Central memory CD8-positive, alpha-beta T cell (primary cell): Measurements from ENCODE around the gene PLEK.
"Not testable (repeated sequence)": the region's sequence is repeated elsewhere in the genome, so short reads cannot be mapped to it uniquely, and the experiment has no call there.

Experiments
- ATAC-seq: fragments of 150-1000 bp; cut with Tn5 transposase; replicated peaks from 2 replicates; pipeline ENCODE4 v1.10.0; 2022; ENCODE audit warnings: mild to moderate bottlenecking, moderate FRiP score, moderate number of reproducible peaks; ENCODE audit not compliant: poor library complexity, severe bottlenecking; ENCODE audit errors: extremely low read depth
- DNase-seq, 2 donors: peaks; one replicate each; pipeline ENCODE4 v3.0.0; 2021; ENCODE audit warnings: low spot score in 2 of 2
- H3K27ac Mint-ChIP-seq: one replicate; pipeline ENCODE4 v1.8.0; 2022; ENCODE audit warnings: low read depth, mild to moderate bottlenecking, moderate library complexity, mixed read lengths
- H3K27me3 Mint-ChIP-seq: one replicate; pipeline ENCODE4 v1.8.0; 2022; ENCODE audit warnings: mixed read lengths
- H3K36me3 Mint-ChIP-seq: one replicate; pipeline ENCODE4 v1.8.0; 2022; ENCODE audit warnings: mild to moderate bottlenecking, moderate library complexity, mixed read lengths; ENCODE audit not compliant: insufficient read depth
- H3K4me1 Mint-ChIP-seq: one replicate; pipeline ENCODE4 v1.8.0; 2022; ENCODE audit warnings: mixed read lengths
- H3K4me3 Mint-ChIP-seq: one replicate; pipeline ENCODE4 v1.8.0; 2022; ENCODE audit warnings: mild to moderate bottlenecking, moderate library complexity, mixed read lengths
- H3K9me3 Mint-ChIP-seq: one replicate; pipeline ENCODE4 v1.8.0; 2022; ENCODE audit warnings: mixed read lengths

The PLEK gene

DNA sequence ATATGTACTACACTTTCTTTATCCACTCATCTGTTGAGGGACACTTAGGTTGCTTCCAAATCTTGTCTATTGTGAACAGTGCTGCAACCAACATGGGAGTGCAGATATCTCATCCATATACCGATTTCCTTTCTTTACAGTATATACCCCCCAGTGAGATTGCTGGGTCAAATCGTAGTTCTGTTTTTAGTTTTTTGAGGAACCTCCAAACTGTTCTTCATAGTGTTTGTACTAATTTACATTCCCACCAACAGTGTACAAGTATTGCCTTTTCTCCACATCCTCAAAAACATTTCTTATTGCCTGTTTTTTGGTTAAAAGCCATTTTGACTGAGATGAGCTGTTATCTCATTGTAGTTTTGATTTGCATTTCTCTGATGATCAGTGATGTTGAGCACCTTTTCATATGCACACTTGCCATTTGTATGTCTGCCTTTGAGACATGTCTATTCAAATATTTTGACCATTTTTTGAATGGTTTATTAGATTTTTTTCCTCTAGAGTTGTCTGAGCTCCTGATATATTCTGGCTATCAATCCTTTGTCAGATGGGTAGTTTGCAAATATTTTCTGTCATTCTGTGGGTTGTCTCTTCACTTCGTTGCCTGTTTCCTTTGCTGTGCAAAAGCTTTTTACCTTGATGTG lies 12.2 kb downstream of the PLEK start:
- Mint-ChIP-seq H3K36me3 (peaks cover 59% of the 10 kb centered on the region), H3K9me3 (no peaks in the 10 kb centered on the region), H3K27ac (peak overlapping the region; percentile 90), H3K4me3 (peak overlapping the region; percentile 75), H3K4me1 (peaks cover 81% of the 10 kb centered on the region), H3K27me3 (no peaks in the 10 kb centered on the region)
- no peak for DNase-seq
- ATAC-seq: no peak

DNA sequence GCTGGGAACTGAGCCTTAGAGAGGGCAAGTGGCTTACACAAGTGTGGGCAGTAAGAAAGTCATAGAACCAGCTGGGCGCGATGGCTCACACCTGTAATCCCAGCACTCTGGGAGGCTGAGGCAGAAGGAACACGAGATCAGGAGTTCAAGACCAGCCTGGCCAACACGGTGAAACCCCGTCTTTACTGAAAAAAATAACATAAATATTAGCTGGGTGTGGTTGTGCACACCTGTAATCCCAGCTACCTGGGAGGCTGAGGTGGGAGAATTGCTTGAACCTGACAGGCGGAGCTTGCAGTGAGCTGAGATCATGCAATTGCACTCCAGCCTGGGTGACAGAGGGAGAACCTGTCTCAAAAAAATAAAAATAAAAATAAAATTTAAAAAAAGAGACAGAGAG lies 13.7 kb downstream of the PLEK start:
- H3K9me3 Mint-ChIP-seq, H3K27me3 Mint-ChIP-seq, ATAC-seq, DNase-seq: not testable (repeated sequence)
- peak overlapping the region; percentile 90 for H3K27ac Mint-ChIP-seq
- peak overlapping the region; percentile 75 for H3K4me3 Mint-ChIP-seq
- peaks cover 59% of the 10 kb centered on the region for H3K36me3 Mint-ChIP-seq
- peaks cover 89% of the 10 kb centered on the region for H3K4me1 Mint-ChIP-seq

DNA sequence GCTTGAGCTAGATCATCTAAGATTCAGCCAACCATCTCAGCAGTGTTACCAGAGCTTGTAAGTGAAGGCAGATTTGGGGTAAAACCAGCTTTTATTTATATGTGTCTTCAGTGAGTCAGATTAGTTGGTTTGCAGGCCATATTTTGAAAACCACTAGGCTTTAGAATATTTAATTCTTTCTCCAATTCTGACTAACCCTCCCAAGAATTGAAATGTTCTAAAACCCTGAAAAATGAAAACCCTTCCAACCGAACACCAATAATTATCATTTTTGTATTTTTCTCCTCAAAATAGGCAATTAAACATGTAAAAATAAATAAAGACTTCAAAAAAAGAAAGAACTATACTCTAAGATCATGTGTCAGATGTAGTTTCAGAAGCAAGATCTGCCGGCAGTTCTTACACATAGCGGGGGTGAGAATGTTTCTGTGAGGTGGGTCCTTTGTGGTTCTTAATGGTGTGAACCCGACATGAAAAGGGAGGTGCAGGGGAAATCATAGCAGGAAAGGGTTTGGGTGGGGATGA lies 14.2 kb downstream of the PLEK start:
- Mint-ChIP-seq H3K4me1 (peaks cover 89% of the 10 kb centered on the region), H3K4me3 (peak overlapping the region; percentile 72), H3K27ac (peak overlapping the region; percentile 90), H3K27me3 (no peaks in the 10 kb centered on the region), H3K36me3 (peaks cover 57% of the 10 kb centered on the region), H3K9me3 (no peaks in the 10 kb centered on the region)
- peak; percentile 89 for ATAC-seq
- peak in 1 of 2 donors; percentile 57 for DNase-seq

GRCh38 chr2:68383778-68384177 lies 18.7 kb downstream of the PLEK start:
- peaks cover 87% of the 10 kb centered on the region for H3K4me1 Mint-ChIP-seq
- H3K27me3 Mint-ChIP-seq: no peaks in the 10 kb centered on the region
- DNase-seq (no peak), ATAC-seq (no peak)
- peak overlapping the region; percentile 57 for H3K4me3 Mint-ChIP-seq
- H3K36me3 Mint-ChIP-seq: peaks cover 79% of the 10 kb centered on the region
- peak overlapping the region; percentile 92 for H3K27ac Mint-ChIP-seq
- no peaks in the 10 kb centered on the region for H3K9me3 Mint-ChIP-seq

- DNase-seq (no peak), ATAC-seq (no peak)
- Mint-ChIP-seq H3K4me3 (peak overlapping the region; percentile 57), H3K4me1 (peaks cover 88% of the 10 kb centered on the region), H3K36me3 (peaks cover 83% of the 10 kb centered on the region), H3K27ac (peak overlapping the region; percentile 92), H3K9me3 (no peaks in the 10 kb centered on the region), H3K27me3 (no peaks in the 10 kb centered on the region)
These were observed 19.5 kb downstream of the PLEK start for GRCh38 chr2:68384485-68385107.

GRCh38 chr2:68385220-68385906 lies 20.3 kb downstream of the PLEK start:
- H3K9me3 Mint-ChIP-seq: no peaks in the 10 kb centered on the region
- peak overlapping the region; percentile 92 for H3K27ac Mint-ChIP-seq
- no peaks in the 10 kb centered on the region for H3K27me3 Mint-ChIP-seq
- peaks cover 79% of the 10 kb centered on the region for H3K36me3 Mint-ChIP-seq
- DNase-seq: peak in 1 of 2 donors; percentile 42
- peaks cover 87% of the 10 kb centered on the region for H3K4me1 Mint-ChIP-seq
- peak overlapping the region; percentile 47 for H3K4me3 Mint-ChIP-seq
- ATAC-seq: peak; percentile 73

- no peak for DNase-seq
- no peak for ATAC-seq
- Mint-ChIP-seq H3K36me3 (peaks cover 79% of the 10 kb centered on the region), H3K27me3 (no peaks in the 10 kb centered on the region), H3K4me3 (peak overlapping the region; percentile 47), H3K9me3 (no peaks in the 10 kb centered on the region), H3K4me1 (peaks cover 85% of the 10 kb centered on the region), H3K27ac (peak overlapping the region; percentile 92)
These were observed 20.8 kb downstream of the PLEK start for GRCh38 chr2:68385907-68386287.

DNA sequence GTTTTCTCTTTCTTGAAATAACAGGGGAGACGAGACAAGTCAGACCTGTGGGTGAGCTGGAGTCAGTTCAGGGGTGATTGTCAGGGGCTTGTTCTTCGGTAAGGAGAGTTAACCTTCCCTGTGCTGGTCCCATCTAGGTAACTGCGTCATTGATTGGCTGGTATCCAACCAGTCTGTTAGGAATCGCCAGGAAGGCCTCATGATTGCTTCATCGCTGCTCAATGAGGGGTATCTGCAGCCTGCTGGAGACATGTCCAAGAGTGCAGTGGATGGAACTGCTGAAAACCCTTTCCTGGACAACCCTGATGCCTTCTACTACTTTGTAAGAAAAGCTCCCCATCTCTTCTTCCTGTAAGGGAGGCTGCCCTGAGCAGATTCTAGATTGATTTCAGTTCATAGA lies 21.3 kb downstream of the PLEK start:
- ATAC-seq (no peak), DNase-seq (no peak)
- Mint-ChIP-seq H3K27ac (peak overlapping the region; percentile 92), H3K36me3 (peaks cover 81% of the 10 kb centered on the region), H3K9me3 (no peaks in the 10 kb centered on the region), H3K4me1 (peaks cover 86% of the 10 kb centered on the region), H3K4me3 (peak overlapping the region; percentile 21), H3K27me3 (no peaks in the 10 kb centered on the region)

GRCh38 chr2:68387408-68388350 lies 22.6 kb downstream of the PLEK start:
- H3K36me3 Mint-ChIP-seq: peaks cover 76% of the 10 kb centered on the region
- DNase-seq (no peak), ATAC-seq (peak; percentile 64)
- peak overlapping the region; percentile 96 for H3K27ac Mint-ChIP-seq
- H3K4me1 Mint-ChIP-seq: peaks cover 85% of the 10 kb centered on the region
- H3K4me3 Mint-ChIP-seq: peak overlapping the region; percentile 64
- no peaks in the 10 kb centered on the region for H3K9me3 Mint-ChIP-seq
- no peaks in the 10 kb centered on the region for H3K27me3 Mint-ChIP-seq

DNA sequence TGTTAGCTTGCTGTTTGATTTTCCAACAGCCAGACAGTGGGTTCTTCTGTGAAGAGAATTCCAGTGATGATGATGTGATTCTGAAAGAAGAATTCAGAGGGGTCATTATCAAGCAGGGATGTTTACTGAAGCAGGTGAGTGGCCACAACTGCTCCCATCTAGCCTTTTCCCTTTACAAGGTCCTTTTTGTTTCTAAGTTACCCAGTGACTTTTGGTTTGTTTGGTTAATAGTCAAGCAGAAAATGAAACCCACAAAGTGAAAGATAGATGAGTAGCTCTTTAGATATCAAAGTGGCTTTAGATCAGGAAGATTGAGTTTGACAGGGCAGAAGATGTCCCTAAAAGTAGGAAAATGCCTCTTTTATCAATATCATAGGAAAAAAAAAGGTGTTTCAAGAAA lies 23.3 kb downstream of the PLEK start:
- no peak for DNase-seq
- peak overlapping the region; percentile 96 for H3K27ac Mint-ChIP-seq
- H3K9me3 Mint-ChIP-seq: no peaks in the 10 kb centered on the region
- peak overlapping the region; percentile 64 for H3K4me3 Mint-ChIP-seq
- peaks cover 77% of the 10 kb centered on the region for H3K36me3 Mint-ChIP-seq
- ATAC-seq: no peak
- H3K27me3 Mint-ChIP-seq: no peaks in the 10 kb centered on the region
- H3K4me1 Mint-ChIP-seq: peaks cover 85% of the 10 kb centered on the region

- H3K27ac Mint-ChIP-seq: peak overlapping the region; percentile 96
- H3K4me1 Mint-ChIP-seq: peaks cover 85% of the 10 kb centered on the region
- peaks cover 80% of the 10 kb centered on the region for H3K36me3 Mint-ChIP-seq
- peak overlapping the region; percentile 64 for H3K4me3 Mint-ChIP-seq
- no peaks in the 10 kb centered on the region for H3K9me3 Mint-ChIP-seq
- ATAC-seq: no peak
- H3K27me3 Mint-ChIP-seq: no peaks in the 10 kb centered on the region
- no peak for DNase-seq
These were observed 23.7 kb downstream of the PLEK start for GRCh38 chr2:68388772-68389171.

DNA sequence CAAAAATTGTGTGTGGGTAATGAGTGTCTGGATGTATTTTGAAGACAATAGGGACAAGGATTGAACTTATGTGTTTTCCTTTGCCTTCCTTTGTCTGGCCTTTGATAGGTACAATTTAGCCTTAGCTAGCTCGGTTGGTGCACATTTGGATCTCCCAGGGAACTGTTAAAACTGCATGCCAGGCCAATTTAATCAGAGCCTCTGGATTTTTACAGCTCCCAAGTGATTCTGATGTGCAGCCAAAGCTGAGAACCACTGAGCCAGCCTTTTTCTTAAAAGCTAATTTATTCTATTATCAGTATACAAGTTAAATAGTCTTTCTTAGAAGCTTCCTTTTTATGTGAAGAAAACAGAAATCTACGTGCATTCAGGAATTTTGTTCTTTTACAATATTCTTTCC lies 25.0 kb downstream of the PLEK start:
- Mint-ChIP-seq H3K4me1 (peaks cover 78% of the 10 kb centered on the region), H3K4me3 (peak overlapping the region; percentile 24), H3K27me3 (no peaks in the 10 kb centered on the region), H3K9me3 (no peaks in the 10 kb centered on the region), H3K36me3 (peaks cover 85% of the 10 kb centered on the region), H3K27ac (peak overlapping the region; percentile 96)
- ATAC-seq (no peak), DNase-seq (no peak)
